ENCODE measurements around the gene BTBD9.

GRCh38 chr6:38188677-38189335 lies 450.9 kb downstream of the BTBD9 start:
- TF ChIP-seq ZFP30 (CRISPR knock-in tag; IDR thresholded peaks at IDR 0.05) (no peak), PPARA (CRISPR knock-in tag; IDR thresholded peaks at IDR 0.05; ENCODE audit: borderline replicate concordance) (no peak), ZC3H10 (CRISPR knock-in tag; IDR thresholded peaks at IDR 0.05) (no peak), PATZ1 (CRISPR knock-in tag; IDR thresholded peaks at IDR 0.05; ENCODE audit: borderline replicate concordance) (no peak), TCF4 (CRISPR knock-in tag; IDR thresholded peaks at IDR 0.05; ENCODE audit: borderline replicate concordance) (no peak), TSHZ2 (CRISPR knock-in tag; IDR thresholded peaks at IDR 0.05) (no peak), TOX (CRISPR knock-in tag; IDR thresholded peaks at IDR 0.05; ENCODE audit: borderline replicate concordance) (no peak), CSRNP3 (CRISPR knock-in tag; IDR thresholded peaks at IDR 0.05) (no peak), ZFP3 (CRISPR knock-in tag; IDR thresholded peaks at IDR 0.05) (no peak), CREB5 (CRISPR knock-in tag; IDR thresholded peaks at IDR 0.05; ENCODE audit: low read depth) (no peak)
